HCT116 (cell line): ENCODE measurements around the gene MEOX1.

Experiments
- ATF3 ChIP-seq: IDR thresholded peaks from 2 replicates; pipeline ENCODE4 v1.6.1; 2012
- CTCF ChIP-seq, 3 experiments: fragments of 200-600 bp in 1 of 3; sonication (generic) in 1 of 3; IDR thresholded peaks in 2 of 3; conservative IDR thresholded peaks in 1 of 3; 2 replicates each; pipeline ENCODE4 v1.5.1; 2012 to 2017; ENCODE audit warnings: low read depth in 2 of 3, low read length in 2 of 3, antibody characterized with exemption in 1 of 3, borderline replicate concordance in 1 of 3, control low read depth in 1 of 3, mild to moderate bottlenecking in 1 of 3, mixed read lengths in 1 of 3, mixed run types in 1 of 3, moderate library complexity in 1 of 3; ENCODE audit not compliant: insufficient read depth in 1 of 3
- EZH2 ChIP-seq: fragments of 200-600 bp; sonication (generic); IDR thresholded peaks from 2 replicates; pipeline ENCODE4 v1.6.1; 2017; ENCODE audit warnings: antibody characterized with exemption, mixed run types
- FOSL1 ChIP-seq: IDR thresholded peaks from 2 replicates; pipeline ENCODE4 v1.6.1; 2012; ENCODE audit warnings: low read depth
- POLR2A ChIP-seq: IDR thresholded peaks from 2 replicates; pipeline ENCODE4 v1.7.0; 2011; ENCODE audit warnings: borderline replicate concordance; ENCODE audit not compliant: insufficient read depth, insufficient read length; ENCODE audit errors: extremely low read depth
- REST ChIP-seq: IDR thresholded peaks from 2 replicates; pipeline ENCODE4 v1.6.1; 2012; ENCODE audit warnings: low read depth
- SP1 ChIP-seq: IDR thresholded peaks from 2 replicates; pipeline ENCODE4 v1.6.1; 2012; ENCODE audit warnings: low read depth
- SRF ChIP-seq: IDR thresholded peaks from 2 replicates; pipeline ENCODE4 v1.6.1; 2012; ENCODE audit warnings: low read depth
- ZFX ChIP-seq: fragments of 450-650 bp; IDR thresholded peaks from 2 replicates; pipeline ENCODE4 v1.6.1; 2017
- ZNF274 ChIP-seq: fragments of 200-500 bp; sonication (Bioruptor generic); IDR thresholded peaks from 2 replicates; pipeline ENCODE4 v1.6.1; 2014; ENCODE audit warnings: mild to moderate bottlenecking, low read depth, low read length, inconsistent platforms

- TF ChIP-seq SP1 (no peak), CTCF (IDR thresholded peaks at IDR 0.05 in 2 of 3, conservative IDR thresholded peaks at IDR 0.05 in 1 of 3; ENCODE audit: borderline replicate concordance in 1 of 3, insufficient read depth in 1 of 3, low read depth in 2 of 3, low read length in 2 of 3) (no peak), SRF (no peak), ATF3 (no peak), POLR2A (no peak), REST (no peak), FOSL1 (no peak), EZH2 (no peak), ZNF274 (no peak), ZFX (no peak)
Observed at GRCh38 chr17:43604549-43604948, 57.2 kb downstream of the MEOX1 start.
